BLaER1 (cell line): ENCODE data around the gene SLC12A2.

Experiments used
- H3K27ac ChIP-seq: shearing (Covaris generic); formaldehyde crosslinking; 2 replicates; pipeline ENCODE4 v1.8.1; 2022
- H3K27me3 ChIP-seq: shearing (Covaris generic); formaldehyde crosslinking; 2 replicates; pipeline ENCODE4 v1.8.1; 2022
- H3K36me3 ChIP-seq: shearing (Covaris generic); formaldehyde crosslinking; 2 replicates; pipeline ENCODE4 v1.8.1; 2022
- H3K4me1 ChIP-seq: shearing (Covaris generic); formaldehyde crosslinking; 2 replicates; pipeline ENCODE4 v1.8.1; 2022
- H3K4me2 ChIP-seq: shearing (Covaris generic); formaldehyde crosslinking; 2 replicates; pipeline ENCODE4 v1.8.1; 2022
- H3K4me3 ChIP-seq: shearing (Covaris generic); formaldehyde crosslinking; 2 replicates; pipeline ENCODE4 v1.8.1; 2022
- H3K9ac ChIP-seq: shearing (Covaris generic); formaldehyde crosslinking; 2 replicates; pipeline ENCODE4 v1.8.1; 2022
- H3K9me3 ChIP-seq: shearing (Covaris generic); formaldehyde crosslinking; 2 replicates; pipeline ENCODE4 v1.8.1; 2022
- H4K20me1 ChIP-seq: shearing (Covaris generic); formaldehyde crosslinking; 2 replicates; pipeline ENCODE4 v1.8.1; 2022
- Cebpa-rat ChIP-seq: shearing (Covaris generic); IDR thresholded peaks from 2 replicates; pipeline ENCODE4 v1.8.1; 2022

The SLC12A2 gene

DNA sequence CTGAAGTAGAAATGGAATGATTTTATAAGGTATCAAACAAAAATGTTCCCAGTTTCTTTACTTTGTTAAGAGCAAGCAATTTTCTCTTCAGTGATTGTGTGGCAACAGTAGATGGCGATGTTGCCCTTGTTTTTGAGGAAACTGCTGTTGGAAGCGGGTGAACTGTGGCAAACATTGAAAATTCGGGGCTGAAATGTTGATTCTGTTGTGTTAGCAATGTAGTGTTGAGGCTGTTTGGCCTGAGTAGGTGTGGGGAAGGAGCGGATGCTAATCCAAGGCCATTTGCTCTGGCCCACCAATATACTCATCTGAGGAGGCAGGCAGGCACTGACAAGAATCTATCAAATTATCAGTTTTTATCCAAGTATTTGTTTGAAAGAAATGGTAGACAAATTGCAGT, 129.8 kb downstream of the SLC12A2 start:
- Histone ChIP-seq H4K20me1 (no peaks in the 10 kb centered on the region), H3K36me3 (no peaks in the 10 kb centered on the region), H3K4me1 (no peaks in the 10 kb centered on the region), H3K4me3 (no peak overlapping the region), H3K27ac (no peak overlapping the region), H3K9me3 (no peaks in the 10 kb centered on the region), H3K4me2 (no peak overlapping the region), H3K9ac (no peak overlapping the region), H3K27me3 (no peaks in the 10 kb centered on the region)
- TF ChIP-seq Cebpa-rat = no peak

DNA sequence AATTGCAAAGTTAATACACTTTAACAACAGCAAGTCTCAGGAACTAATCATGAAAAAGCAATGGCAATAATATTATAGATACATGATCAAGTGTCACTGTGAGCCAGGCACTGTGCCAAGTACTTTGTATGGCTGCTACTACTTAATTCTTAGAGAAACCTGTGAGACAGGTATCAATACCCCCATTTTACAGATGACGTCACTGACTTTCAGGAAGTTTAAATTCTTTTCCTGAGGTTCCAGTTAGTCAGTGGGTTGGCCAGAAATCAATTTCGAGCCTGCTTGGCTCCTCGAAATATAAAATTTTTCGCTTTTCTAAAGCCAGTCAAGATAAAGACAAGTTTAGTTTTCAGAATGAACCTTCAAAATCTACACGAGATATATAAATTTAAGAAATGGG, 130.3 kb downstream of the SLC12A2 start:
- no peak for TF ChIP-seq Cebpa-rat
- Histone ChIP-seq H3K27me3 (no peaks in the 10 kb centered on the region), H3K36me3 (no peaks in the 10 kb centered on the region), H3K4me3 (no peak overlapping the region), H3K9ac (no peak overlapping the region), H3K9me3 (no peaks in the 10 kb centered on the region), H3K4me1 (no peaks in the 10 kb centered on the region), H3K27ac (no peak overlapping the region), H3K4me2 (no peak overlapping the region), H4K20me1 (no peaks in the 10 kb centered on the region)

DNA sequence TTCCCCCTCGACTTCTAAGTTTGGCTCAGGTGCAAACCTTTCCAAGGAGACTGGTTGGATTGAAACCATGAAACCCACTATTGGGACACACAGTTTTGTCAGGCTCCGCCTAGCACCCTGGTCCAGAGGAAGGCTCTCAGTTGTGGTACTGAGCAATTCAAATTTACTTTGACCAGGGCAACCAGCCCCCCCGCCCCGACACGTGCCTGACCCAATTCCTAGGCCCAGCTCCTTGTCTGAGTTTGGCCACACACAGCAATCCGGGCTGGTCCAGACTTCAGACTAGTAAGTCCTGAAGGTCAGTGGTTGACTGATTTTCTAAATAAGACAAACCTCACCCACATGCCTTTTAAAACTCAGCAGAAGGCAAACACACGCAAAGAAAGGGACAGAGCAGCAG, 132.7 kb downstream of the SLC12A2 start:
- Histone ChIP-seq H3K4me2 (no peak overlapping the region), H4K20me1 (no peaks in the 10 kb centered on the region), H3K4me1 (no peaks in the 10 kb centered on the region), H3K9ac (no peak overlapping the region), H3K4me3 (no peak overlapping the region), H3K27me3 (no peaks in the 10 kb centered on the region), H3K27ac (no peak overlapping the region), H3K36me3 (no peaks in the 10 kb centered on the region), H3K9me3 (no peaks in the 10 kb centered on the region)
- no peak for TF ChIP-seq Cebpa-rat

DNA sequence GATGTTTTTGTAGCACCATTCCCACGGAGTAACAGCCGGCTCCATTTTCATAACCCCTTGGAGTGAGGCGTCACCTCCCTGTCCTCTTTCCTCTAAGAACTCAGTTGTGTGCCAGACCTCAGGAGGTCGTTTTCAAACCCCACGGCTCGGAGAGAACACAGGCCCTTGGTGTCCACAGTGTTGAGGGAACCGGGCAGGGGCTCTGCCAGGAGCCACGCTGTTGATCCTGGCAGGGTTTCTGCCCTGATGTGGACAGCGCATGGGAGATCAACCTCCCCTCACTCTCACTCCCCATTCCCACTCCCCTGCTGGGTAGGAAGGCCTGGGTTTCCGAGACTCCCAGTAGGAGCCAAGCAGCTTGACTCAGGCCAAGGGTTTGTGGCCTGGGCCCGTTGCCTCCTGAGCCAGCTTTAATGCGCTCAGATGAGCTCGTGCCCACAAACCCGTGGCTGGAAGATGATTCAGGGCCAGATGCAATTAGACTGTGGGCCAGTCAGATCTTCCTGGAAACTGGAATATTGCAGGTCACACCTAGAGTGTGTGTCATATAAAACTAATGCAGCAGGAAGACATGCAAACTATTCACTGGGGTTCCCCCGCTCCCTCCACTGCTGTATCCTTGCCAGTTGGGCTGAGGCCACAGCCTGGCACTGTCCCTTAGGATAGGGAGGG, 133.4 kb downstream of the SLC12A2 start:
- Histone ChIP-seq H4K20me1 (no peaks in the 10 kb centered on the region), H3K4me2 (no peak overlapping the region), H3K36me3 (no peaks in the 10 kb centered on the region), H3K4me3 (no peak overlapping the region), H3K9ac (no peak overlapping the region), H3K27me3 (no peaks in the 10 kb centered on the region), H3K9me3 (no peaks in the 10 kb centered on the region), H3K4me1 (no peaks in the 10 kb centered on the region), H3K27ac (no peak overlapping the region)
- TF ChIP-seq Cebpa-rat = no peak

DNA sequence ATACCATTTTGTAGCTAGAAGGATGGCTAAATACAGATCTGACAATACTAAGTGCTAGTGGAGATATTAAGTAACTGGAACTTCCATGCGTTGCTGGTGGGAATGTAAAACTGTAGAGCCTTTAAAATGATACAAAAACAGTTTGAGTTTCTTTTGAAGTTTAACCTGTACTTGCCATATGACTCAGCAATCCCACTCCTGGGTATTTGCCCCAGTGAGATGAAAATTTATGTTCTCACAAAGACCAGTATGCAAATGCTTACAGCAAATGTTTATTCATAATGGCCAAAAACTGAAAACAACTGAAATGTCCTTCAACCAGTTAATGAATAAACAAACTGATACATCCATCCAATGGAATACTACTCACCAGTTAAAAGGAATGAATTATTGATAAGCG, 137.3 kb downstream of the SLC12A2 start:
- TF ChIP-seq Cebpa-rat = no peak
- Histone ChIP-seq H3K9ac (no peak overlapping the region), H3K27me3 (no peaks in the 10 kb centered on the region), H3K36me3 (no peaks in the 10 kb centered on the region), H3K4me3 (no peak overlapping the region), H3K4me1 (no peaks in the 10 kb centered on the region), H3K4me2 (no peak overlapping the region), H3K27ac (no peak overlapping the region), H4K20me1 (no peaks in the 10 kb centered on the region), H3K9me3 (no peaks in the 10 kb centered on the region)

DNA sequence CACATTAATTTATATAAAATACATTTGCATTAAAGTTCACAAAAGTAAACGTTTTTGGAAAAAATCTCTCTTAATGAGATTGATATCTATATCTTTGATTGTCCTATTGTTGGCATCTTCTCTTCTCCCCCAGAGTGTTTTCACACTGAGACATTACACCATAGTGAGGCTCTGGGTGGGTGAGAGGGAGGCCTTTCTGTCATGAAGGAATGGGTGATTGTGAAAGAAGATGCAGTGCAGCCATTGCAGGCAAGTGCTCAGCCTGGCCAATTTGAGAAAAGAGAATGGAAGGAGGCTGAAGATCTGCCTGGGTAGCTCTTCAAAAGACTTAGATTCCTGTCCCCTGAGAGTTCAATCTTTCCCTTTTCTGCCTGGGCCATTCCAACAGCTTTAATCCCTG, 140.8 kb downstream of the SLC12A2 start:
- TF ChIP-seq Cebpa-rat = no peak
- no peak overlapping the region for H3K27ac ChIP-seq
- no peaks in the 10 kb centered on the region for H3K4me1 ChIP-seq
- no peaks in the 10 kb centered on the region for H3K27me3 ChIP-seq
- H3K36me3 ChIP-seq = no peaks in the 10 kb centered on the region
- H3K4me2 ChIP-seq = no peak overlapping the region
- no peaks in the 10 kb centered on the region for H4K20me1 ChIP-seq
- no peak overlapping the region for H3K4me3 ChIP-seq
- no peak overlapping the region for H3K9ac ChIP-seq
- no peaks in the 10 kb centered on the region for H3K9me3 ChIP-seq

DNA sequence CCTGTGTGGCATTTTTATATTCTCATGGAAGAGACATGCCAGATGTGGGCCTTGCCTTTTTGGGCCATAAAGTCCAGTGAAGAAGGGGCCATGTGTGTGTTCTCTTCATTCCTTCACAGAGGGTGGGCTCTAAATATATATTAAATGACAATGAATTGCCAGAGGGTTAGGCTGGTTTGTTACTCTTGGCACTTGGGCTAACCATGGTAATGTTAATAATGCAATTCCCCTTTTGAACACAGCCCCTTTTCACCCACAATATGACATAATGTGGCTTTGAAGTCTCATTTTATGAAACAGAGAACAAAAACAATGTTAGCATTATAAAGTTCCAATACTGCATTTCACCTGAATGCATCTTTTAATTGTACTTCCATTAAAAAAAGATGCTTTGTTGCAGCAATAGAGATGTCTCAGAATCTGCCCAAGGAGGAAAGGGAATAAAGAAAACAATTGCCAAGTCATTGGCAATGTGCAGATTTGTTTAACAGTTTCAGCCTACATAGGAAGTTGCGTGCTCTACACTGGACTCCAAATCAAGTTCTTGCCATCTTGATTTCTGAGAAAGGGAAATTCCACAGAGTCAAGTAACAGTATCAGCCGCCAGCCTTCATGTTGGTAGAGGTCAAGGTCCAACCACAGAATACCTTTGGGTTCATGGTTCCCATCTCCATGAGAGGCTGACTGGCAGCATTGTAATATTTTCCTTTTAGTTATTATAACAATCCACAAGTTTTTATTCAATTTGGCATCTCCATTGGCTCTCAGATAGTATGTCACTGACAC, 141.9 kb downstream of the SLC12A2 start:
- no peaks in the 10 kb centered on the region for H3K27me3 ChIP-seq
- no peak overlapping the region for H3K9ac ChIP-seq
- H3K4me2 ChIP-seq = no peak overlapping the region
- no peak for TF ChIP-seq Cebpa-rat
- H4K20me1 ChIP-seq = no peaks in the 10 kb centered on the region
- H3K36me3 ChIP-seq = no peaks in the 10 kb centered on the region
- no peaks in the 10 kb centered on the region for H3K4me1 ChIP-seq
- H3K9me3 ChIP-seq = no peaks in the 10 kb centered on the region
- H3K4me3 ChIP-seq = no peak overlapping the region
- H3K27ac ChIP-seq = no peak overlapping the region

DNA sequence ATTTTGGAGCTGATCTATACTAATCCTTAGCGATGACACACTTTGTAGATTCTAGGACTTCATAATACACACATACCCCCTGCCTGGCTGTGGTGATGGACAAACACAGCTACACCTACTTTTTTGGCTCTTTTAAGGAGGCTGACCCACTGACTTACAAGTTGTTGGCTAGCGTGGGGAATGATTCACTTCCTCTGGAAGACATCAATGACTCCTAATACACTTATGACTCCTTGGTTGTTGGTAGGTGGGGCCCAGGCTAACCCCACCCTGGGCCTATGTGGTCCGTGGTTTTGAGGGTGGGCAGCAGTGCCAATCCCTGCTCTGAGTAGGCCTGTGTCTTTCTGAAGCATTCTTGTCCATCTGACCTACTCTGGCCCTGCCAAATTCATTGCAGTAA, 144.4 kb downstream of the SLC12A2 start:
- H3K36me3 ChIP-seq = no peaks in the 10 kb centered on the region
- no peak for TF ChIP-seq Cebpa-rat
- H3K4me1 ChIP-seq = no peaks in the 10 kb centered on the region
- H3K9ac ChIP-seq = no peak overlapping the region
- H4K20me1 ChIP-seq = no peaks in the 10 kb centered on the region
- H3K4me3 ChIP-seq = no peak overlapping the region
- H3K27ac ChIP-seq = no peak overlapping the region
- no peaks in the 10 kb centered on the region for H3K9me3 ChIP-seq
- H3K27me3 ChIP-seq = no peaks in the 10 kb centered on the region
- H3K4me2 ChIP-seq = no peak overlapping the region

DNA sequence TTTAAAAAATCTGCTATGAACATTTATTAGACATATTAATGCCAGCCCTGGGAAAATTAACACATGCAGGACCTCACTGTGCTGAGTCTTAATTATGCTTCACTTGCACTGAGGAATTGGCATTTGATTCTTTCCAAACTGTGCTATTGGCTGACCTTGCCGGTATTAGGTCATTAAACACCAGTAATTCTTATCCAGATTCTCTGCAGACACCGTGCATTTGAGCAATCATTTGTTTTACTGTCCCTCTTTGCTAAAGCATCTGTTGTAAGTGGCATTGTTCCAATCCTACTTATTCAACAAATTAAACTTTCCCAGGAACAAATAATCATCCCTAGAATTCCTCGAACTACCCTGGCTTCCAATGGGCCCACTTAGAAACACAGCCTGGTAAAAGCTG, 145.0 kb downstream of the SLC12A2 start:
- Histone ChIP-seq H3K36me3 (no peaks in the 10 kb centered on the region), H3K4me3 (no peak overlapping the region), H3K4me1 (no peaks in the 10 kb centered on the region), H3K9ac (no peak overlapping the region), H3K27ac (no peak overlapping the region), H3K27me3 (no peaks in the 10 kb centered on the region), H3K9me3 (no peaks in the 10 kb centered on the region), H4K20me1 (no peaks in the 10 kb centered on the region), H3K4me2 (no peak overlapping the region)
- no peak for TF ChIP-seq Cebpa-rat

DNA sequence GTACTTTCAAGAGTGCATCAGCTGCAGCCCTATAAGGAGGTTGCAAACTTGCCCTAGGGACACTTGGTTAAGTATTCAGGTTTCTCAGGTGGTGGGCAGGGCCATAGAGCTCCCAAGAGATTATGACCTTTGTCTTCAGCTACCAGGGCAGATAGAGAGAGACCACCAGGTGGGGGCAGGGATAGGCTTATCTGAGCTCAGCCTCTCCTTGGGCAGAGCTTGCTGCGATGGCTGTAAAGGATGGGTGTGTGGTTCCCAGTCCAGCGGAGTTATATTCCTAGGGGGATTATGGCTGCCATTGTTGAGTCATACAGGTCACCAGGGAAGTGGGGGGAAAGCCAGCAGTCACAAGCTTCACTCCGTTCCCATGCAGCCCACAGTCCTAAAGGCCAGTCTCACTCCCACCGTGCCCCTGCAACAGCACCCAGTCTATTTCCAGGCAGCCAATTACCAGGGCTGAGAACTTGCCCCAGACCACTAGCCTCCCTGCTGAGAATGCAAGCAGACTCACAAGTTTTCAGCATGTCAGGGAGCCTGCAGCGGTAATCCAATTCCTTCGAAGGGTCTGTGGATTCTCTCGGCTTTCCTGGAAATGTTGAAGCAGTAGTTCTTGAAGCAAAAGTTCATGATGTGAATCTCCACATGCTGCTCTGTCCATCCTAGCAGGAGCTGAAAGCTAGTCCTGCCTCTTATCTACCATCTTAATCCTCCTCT, 151.5 kb downstream of the SLC12A2 start:
- no peaks in the 10 kb centered on the region for H3K9me3 ChIP-seq
- H3K9ac ChIP-seq = no peak overlapping the region
- no peaks in the 10 kb centered on the region for H3K27me3 ChIP-seq
- no peaks in the 10 kb centered on the region for H4K20me1 ChIP-seq
- no peak overlapping the region for H3K27ac ChIP-seq
- TF ChIP-seq Cebpa-rat = no peak
- H3K36me3 ChIP-seq = no peaks in the 10 kb centered on the region
- H3K4me3 ChIP-seq = no peak overlapping the region
- no peaks in the 10 kb centered on the region for H3K4me1 ChIP-seq
- H3K4me2 ChIP-seq = no peak overlapping the region
